HG03432 (cell line): ENCODE data around the gene ANKRD60.

Source experiments
- ATAC-seq: cut with Tn5 transposase; IDR thresholded peaks from one replicate; pipeline ENCODE4 v1.9.1; 2021; ENCODE audit warnings: mild to moderate bottlenecking, moderate library complexity; ENCODE audit not compliant: unreplicated experiment

Gene ANKRD60, protein sequence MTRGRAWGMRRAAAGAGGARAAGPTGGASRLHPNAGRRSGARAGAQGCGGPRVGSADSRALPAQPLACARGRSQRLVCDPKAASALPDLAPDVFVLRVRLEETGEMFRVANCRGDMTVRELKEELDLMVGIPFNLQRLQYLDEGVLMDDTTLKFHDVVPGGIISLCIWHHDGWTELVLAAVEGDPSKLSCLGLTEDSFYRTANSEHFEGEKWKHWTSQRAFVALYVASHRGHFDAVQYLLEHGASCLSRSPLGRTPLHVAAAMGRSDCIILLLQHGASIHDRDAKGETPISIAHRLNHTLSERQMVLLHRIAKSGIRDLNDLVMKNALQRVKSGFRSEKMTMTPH

DNA sequence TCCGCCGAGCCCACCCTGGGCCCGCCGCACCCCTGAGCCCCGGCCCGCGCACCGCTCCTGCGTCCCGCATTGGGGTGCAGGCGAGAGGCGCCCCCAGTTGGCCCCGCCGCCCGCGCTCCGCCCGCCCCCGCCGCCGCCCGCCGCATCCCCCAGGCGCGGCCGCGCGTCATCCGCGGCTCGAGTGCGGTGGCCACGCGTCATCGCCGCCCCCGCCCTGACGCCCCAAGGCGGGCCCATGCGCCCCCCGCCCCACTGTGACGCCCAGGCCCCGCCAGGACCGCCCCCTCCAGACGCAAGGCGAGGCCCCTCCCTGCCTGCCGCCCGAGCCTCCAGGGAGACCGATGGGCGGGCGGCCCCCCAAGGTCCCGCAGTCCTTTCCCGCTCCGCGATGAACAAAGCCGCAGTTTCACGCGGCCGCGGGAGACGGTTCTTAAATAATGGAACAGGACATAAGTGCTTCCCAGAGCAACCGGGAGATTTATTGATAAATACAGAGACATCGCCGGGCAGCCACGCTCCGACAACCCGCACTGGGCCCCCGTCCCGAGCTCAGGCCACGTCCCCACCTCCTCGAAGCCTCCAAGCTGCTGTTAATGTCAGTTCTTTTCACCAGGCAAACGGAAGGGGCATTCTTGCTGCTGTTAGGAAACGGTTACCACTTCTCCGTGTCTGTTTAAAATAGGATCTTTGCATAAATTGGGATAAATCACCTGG is at the start of gene ANKRD60:
Gene ANKRD60, minus strand, starts transcription at position 170 of the 714 bp plus-strand sequence. Its CDS starts 0 bp downstream, at position 170.
- ATAC-seq = no peak

GRCh38 chr20:58277578-58278472 is 49.4 kb upstream of the ANKRD60 start:
- no peak for ATAC-seq

- no peak for ATAC-seq
Measured at GRCh38 chr20:58277107-58277506, 48.7 kb upstream of the ANKRD60 start.

DNA sequence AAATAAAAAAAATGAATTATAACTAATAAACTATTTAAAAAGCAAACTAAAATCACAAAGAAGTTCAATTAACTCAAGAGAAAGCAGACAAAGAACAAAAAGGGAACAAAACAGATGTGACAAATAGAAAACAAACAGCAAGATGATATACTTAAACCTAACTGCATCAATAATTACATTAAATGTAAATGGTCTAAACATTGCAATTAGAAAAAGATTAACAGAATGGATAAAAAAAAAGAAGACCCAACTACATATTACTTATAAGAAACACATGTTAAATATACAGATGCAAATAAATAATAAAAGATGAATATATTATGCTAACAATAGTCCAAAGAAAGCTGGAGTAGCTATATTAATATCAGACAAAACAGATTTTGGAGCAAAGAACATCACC is 45.9 kb upstream of the ANKRD60 start:
- ATAC-seq = no peak

GRCh38 chr20:58271606-58272351 is 43.3 kb upstream of the ANKRD60 start:
- ATAC-seq = no peak

GRCh38 chr20:58268936-58269619 is 40.6 kb upstream of the ANKRD60 start:
- ATAC-seq = no peak

GRCh38 chr20:58268421-58268821 is 40.0 kb upstream of the ANKRD60 start:
- ATAC-seq = no peak

GRCh38 chr20:58267389-58268215 is 39.1 kb upstream of the ANKRD60 start:
- no peak for ATAC-seq

GRCh38 chr20:58264271-58264670 is 35.8 kb upstream of the ANKRD60 start:
- ATAC-seq = no peak

- no peak for ATAC-seq
Measured at GRCh38 chr20:58261660-58262059, 33.2 kb upstream of the ANKRD60 start.

- no peak for ATAC-seq
Measured at GRCh38 chr20:58260006-58260405, 31.6 kb upstream of the ANKRD60 start.

- no peak for ATAC-seq
Measured at GRCh38 chr20:58256842-58257241, 28.4 kb upstream of the ANKRD60 start.

- ATAC-seq = no peak
Measured at GRCh38 chr20:58256307-58256706, 27.9 kb upstream of the ANKRD60 start.

GRCh38 chr20:58254890-58255289 is 26.4 kb upstream of the ANKRD60 start:
- ATAC-seq = no peak

DNA sequence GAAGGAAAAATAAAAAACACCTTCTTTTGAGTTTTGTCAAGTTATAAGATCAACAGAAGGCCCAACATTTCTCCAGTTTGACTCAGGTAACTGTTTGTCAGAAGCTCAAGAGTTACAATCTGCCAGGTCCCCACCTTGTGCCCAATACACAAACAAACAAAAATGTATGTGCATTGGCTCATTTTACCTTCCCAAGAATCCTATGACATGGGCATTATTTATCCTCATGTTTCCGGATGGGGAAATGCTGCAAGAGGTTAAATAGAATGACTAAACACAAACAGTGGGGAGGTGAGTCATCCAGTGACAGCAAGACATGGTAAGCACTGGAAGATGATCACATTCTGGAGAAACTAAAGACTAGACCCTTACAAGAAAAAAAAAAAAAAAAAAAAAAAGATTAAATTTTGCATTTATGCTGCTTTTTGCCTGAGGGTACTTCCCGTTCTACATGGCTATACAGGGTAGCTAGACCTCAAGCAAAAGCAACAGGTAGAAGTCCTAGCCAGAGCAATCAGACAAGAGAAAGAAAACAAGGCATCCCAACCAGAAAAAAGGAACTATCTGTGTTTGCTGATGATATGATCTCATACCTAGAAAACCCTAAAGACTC is 23.6 kb upstream of the ANKRD60 start:
- ATAC-seq = no peak

DNA sequence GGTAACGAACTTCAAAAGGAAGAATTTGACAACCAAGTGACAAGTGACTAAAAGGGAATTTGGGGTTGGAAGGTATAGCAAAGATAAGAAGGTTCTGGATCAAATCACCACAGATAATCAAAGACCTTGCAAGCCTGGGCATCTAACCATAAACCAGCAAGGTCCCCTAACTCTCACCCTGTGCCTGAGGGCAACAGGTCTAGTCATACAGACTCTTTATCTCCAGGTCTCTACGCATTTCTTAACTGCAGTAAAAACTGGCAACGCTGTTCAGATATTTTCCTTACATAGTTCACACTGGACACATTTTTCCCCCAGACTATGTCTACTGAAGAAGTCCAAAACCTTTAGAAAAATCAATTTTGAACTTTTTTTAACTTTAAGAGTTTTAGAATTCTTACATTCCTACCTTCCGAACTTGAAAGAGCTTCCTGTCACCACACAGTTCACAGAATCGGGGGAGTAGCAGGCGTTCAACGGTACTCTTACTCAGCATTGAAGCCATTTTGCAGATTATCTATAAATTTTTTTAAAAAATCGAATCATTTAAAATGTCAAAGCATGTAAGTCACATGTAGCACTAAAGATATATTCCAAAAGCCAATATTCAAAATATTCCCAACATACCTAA is 23.0 kb upstream of the ANKRD60 start:
- ATAC-seq = no peak

DNA sequence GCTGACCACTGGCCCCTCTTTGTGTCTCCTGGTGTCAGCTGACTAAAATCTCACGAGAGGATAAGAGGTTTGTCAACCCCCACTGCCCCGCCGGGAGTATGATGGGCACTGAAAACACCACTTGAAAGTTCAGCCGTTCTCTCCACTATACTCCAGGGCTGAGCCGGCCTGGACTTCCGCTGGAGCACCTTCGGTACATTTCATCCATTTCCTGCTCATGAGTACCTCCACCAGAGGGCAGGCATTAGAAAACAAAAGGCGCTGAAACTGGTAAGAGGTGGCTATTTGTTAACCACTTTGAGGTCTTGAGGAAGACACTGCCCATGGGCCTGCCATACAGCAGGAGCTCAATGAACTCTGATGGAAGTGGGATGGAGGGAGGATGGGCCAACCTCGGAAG is 17.9 kb upstream of the ANKRD60 start:
- no peak for ATAC-seq

DNA sequence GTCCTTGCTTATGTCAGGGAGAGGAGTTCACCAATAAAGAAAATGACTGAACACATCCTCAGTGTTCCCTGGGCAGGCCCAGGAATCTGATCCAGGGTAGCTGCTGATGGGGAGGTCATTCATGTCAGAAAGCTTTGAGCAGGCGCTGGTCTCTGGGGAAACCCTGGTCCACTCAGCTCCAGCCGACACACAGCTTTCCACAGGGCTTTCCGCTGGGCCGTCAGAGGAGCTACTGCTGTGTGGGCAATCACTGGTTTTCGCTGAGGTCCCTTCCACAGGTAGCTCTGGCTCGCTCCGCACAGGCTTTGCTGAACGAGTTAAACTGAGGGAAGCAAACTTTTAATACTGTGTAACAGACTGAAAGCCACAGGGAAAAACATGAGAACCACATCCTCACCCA is 17.5 kb upstream of the ANKRD60 start:
- no peak for ATAC-seq
